H1 (cell line): ENCODE results near the gene FGF18. TPM values are rescaled to one million over a fixed set of nuclear protein-coding genes. Genes with fewer than 3 reads are reported as not detected.

Experiments used
- CTCF ChIA-PET: fragments of 300-600 bp; sonication (Branson Sonifier 250); formaldehyde crosslinking; loops from one replicate; lab custom pipeline; 2021; ENCODE audit not compliant: partially characterized antibody; lab: Charles Lee
- POLR2A ChIA-PET: fragments of 300-600 bp; sonication (Branson Sonifier 250); formaldehyde crosslinking; loops from one replicate; lab custom pipeline; 2021; ENCODE audit warnings: inconsistent platforms; ENCODE audit not compliant: partially characterized antibody; lab: Charles Lee
- DNase-seq, 2 experiments: peaks; one replicate each; pipeline versions ENCODE4 v3.0.0 to v3.0.0-alpha.2; 2010 to 2022; ENCODE audit warnings: low spot score in 2 of 2, low read depth in 1 of 2, mixed read lengths in 1 of 2
- FAIRE-seq: peaks from 2 replicates; lab custom pipeline; 2011; peaks lifted over from hg19 to GRCh38; lab: Jason Lieb, UNC
- H2AFZ ChIP-seq: 2 replicates; pipeline ENCODE4 v1.8.1; 2012; ENCODE audit warnings: low read length, inconsistent platforms
- H2AK5ac ChIP-seq: 2 replicates; pipeline ENCODE4 v1.6.1; 2013; ENCODE audit warnings: low read depth, low read length
- H2BK120ac ChIP-seq: replicated peaks from 2 replicates; pipeline ENCODE3; 2013; ENCODE audit warnings: low read depth, low read length, inconsistent platforms
- H2BK12ac ChIP-seq: 2 replicates; pipeline ENCODE4 v1.6.1; 2013; ENCODE audit warnings: low read depth, low read length
- H2BK15ac ChIP-seq: 2 replicates; pipeline ENCODE4 v1.6.1; 2013; ENCODE audit warnings: low read length
- H2BK20ac ChIP-seq: 2 replicates; pipeline ENCODE4 v1.6.1; 2013; ENCODE audit warnings: low read length
- H2BK5ac ChIP-seq: 2 replicates; pipeline ENCODE4 v1.6.1; 2013; ENCODE audit warnings: low read depth, low read length
- H3K14ac ChIP-seq: 2 replicates; pipeline ENCODE4 v1.6.1; 2013; ENCODE audit warnings: inconsistent platforms; ENCODE audit not compliant: insufficient read length
- H3K18ac ChIP-seq: 2 replicates; pipeline ENCODE4 v1.6.1; 2013; ENCODE audit warnings: low read length; ENCODE audit errors: extremely low read depth
- H3K23ac ChIP-seq: 2 replicates; pipeline ENCODE4 v1.6.1; 2013; ENCODE audit warnings: inconsistent platforms; ENCODE audit not compliant: insufficient read length
- H3K23me2 ChIP-seq: 2 replicates; pipeline ENCODE4 v1.6.1; 2013; ENCODE audit warnings: low read depth, low read length
- H3K27ac ChIP-seq: 2 replicates; pipeline ENCODE4 v1.6.1; 2011; ENCODE audit warnings: low read depth, low read length, inconsistent platforms
- H3K27me3 ChIP-seq, 4 experiments: replicated peaks in 1 of 4; 1 replicate in 1 of 4; 2 replicates in 3 of 4; pipeline versions ENCODE4 v1.6.1 to v1.8.1; 2011 to 2013; ENCODE audit warnings: low read length in 3 of 4, mild to moderate bottlenecking in 3 of 4, inconsistent platforms in 2 of 4, mixed read lengths in 2 of 4, moderate library complexity in 1 of 4; ENCODE audit not compliant: control insufficient read depth in 3 of 4, insufficient read depth in 3 of 4; ENCODE audit errors: extremely low read depth in 1 of 4
- H3K36me3 ChIP-seq, 4 experiments: 2 replicates each; pipeline versions ENCODE4 v1.6.1 to v1.8.1; 2011 to 2013; ENCODE audit warnings: mild to moderate bottlenecking in 4 of 4, low read length in 3 of 4, moderate library complexity in 2 of 4, control low read depth in 1 of 4, inconsistent platforms in 1 of 4; ENCODE audit not compliant: insufficient read depth in 4 of 4, control insufficient read depth in 2 of 4
- H3K4ac ChIP-seq: replicated peaks from 2 replicates; pipeline ENCODE3; 2013; ENCODE audit warnings: low read length, low read depth, mixed read lengths, inconsistent platforms; ENCODE audit not compliant: insufficient read length
- H3K4me1 ChIP-seq, 4 experiments: replicated peaks in 1 of 4; 1 replicate in 1 of 4; 2 replicates in 3 of 4; pipeline versions ENCODE4 v1.6.1 to v1.8.1; 2011 to 2013; ENCODE audit warnings: low read length in 3 of 4, inconsistent platforms in 2 of 4, mixed read lengths in 1 of 4; ENCODE audit not compliant: insufficient read depth in 4 of 4, control insufficient read depth in 3 of 4
- H3K4me2 ChIP-seq, 2 experiments: 2 replicates each; pipeline versions ENCODE4 v1.6.1 to v1.8.1; 2011 to 2013; ENCODE audit warnings: low read depth in 2 of 2, low read length in 2 of 2, control low read depth in 1 of 2, inconsistent platforms in 1 of 2, mild to moderate bottlenecking in 1 of 2; ENCODE audit not compliant: insufficient read depth in 1 of 2
- H3K4me3 ChIP-seq, 4 experiments: fragments of 200-600, 300-600 bp in 1 of 4; sonication (generic), shearing (Covaris generic), sonication (Bioruptor Twin) in 1 of 4; 2 replicates each; pipeline versions ENCODE4 v1.5.1 to v1.8.1; 2011 to 2016; ENCODE audit warnings: low read length in 4 of 4, low read depth in 3 of 4, control low read depth in 2 of 4, inconsistent platforms in 2 of 4, mild to moderate bottlenecking in 2 of 4, mixed read lengths in 1 of 4, moderate library complexity in 1 of 4; ENCODE audit not compliant: insufficient read depth in 2 of 4; ENCODE audit errors: extremely low read depth in 1 of 4
- H3K56ac ChIP-seq: replicated peaks from 2 replicates; pipeline ENCODE3; 2013; ENCODE audit warnings: low read depth, mild to moderate bottlenecking, mixed read lengths, low read length, inconsistent platforms; ENCODE audit not compliant: insufficient read length
- H3K79me1 ChIP-seq: 2 replicates; pipeline ENCODE4 v1.6.1; 2013; ENCODE audit warnings: low read depth, low read length, control low read depth
- H3K79me2 ChIP-seq, 2 experiments: 2 replicates each; pipeline versions ENCODE4 v1.6.1 to v1.8.1; 2012 to 2013; ENCODE audit warnings: low read length in 2 of 2, mild to moderate bottlenecking in 2 of 2, inconsistent platforms in 1 of 2; ENCODE audit not compliant: insufficient read depth in 2 of 2, control insufficient read depth in 1 of 2
- H3K9ac ChIP-seq, 4 experiments: replicated peaks in 1 of 4; 1 replicate in 1 of 4; 2 replicates in 3 of 4; pipeline versions ENCODE4 v1.6.1 to v1.8.1; 2011 to 2013; ENCODE audit warnings: low read depth in 3 of 4, low read length in 3 of 4, control low read depth in 2 of 4, mild to moderate bottlenecking in 2 of 4, moderate library complexity in 2 of 4, inconsistent platforms in 1 of 4; ENCODE audit errors: extremely low read depth in 1 of 4
- H3K9me3 ChIP-seq, 2 experiments: 2 replicates each; pipeline versions ENCODE4 v1.6.1 to v1.8.1; 2012 to 2013; ENCODE audit warnings: mild to moderate bottlenecking in 2 of 2, moderate library complexity in 2 of 2, control low read depth in 1 of 2, inconsistent platforms in 1 of 2, low read depth in 1 of 2, low read length in 1 of 2, mixed read lengths in 1 of 2; ENCODE audit not compliant: insufficient read depth in 2 of 2
- H4K20me1 ChIP-seq, 2 experiments: replicated peaks in 1 of 2; 2 replicates each; pipeline versions ENCODE3 to v1.8.1; 2011 to 2013; ENCODE audit warnings: inconsistent platforms in 2 of 2, low read length in 2 of 2, mild to moderate bottlenecking in 1 of 2; ENCODE audit not compliant: insufficient read depth in 2 of 2, control insufficient read depth in 1 of 2
- H4K5ac ChIP-seq: 2 replicates; pipeline ENCODE4 v1.6.1; 2013; ENCODE audit warnings: low read length, low read depth, mixed read lengths, inconsistent platforms; ENCODE audit not compliant: insufficient read length
- H4K8ac ChIP-seq: 2 replicates; pipeline ENCODE4 v1.8.0; 2013; ENCODE audit warnings: mild to moderate bottlenecking, moderate library complexity, low read length, inconsistent platforms; ENCODE audit not compliant: insufficient read depth; ENCODE audit errors: extremely low read depth
- H4K91ac ChIP-seq: replicated peaks from 2 replicates; pipeline ENCODE3; 2013; ENCODE audit warnings: low read length, mixed read lengths, inconsistent platforms; ENCODE audit not compliant: insufficient read length
- RFX5 ChIP-seq: IDR thresholded peaks from 2 replicates; pipeline ENCODE4 v1.6.1; 2011; ENCODE audit warnings: low read depth, low read length, improper control_type of control experiment, borderline replicate concordance
- WGBS, 2 experiments: shearing (Covaris generic) in 1 of 2; methylation state at CpG; one replicate each; pipeline versions ENCODE4 v1.1.6 to v1.1.7; 2013 to 2015; ENCODE audit warnings: low lambda C conversion rate in 2 of 2, mixed read lengths in 2 of 2, inconsistent platforms in 1 of 2, low coverage in 1 of 2, missing lambda C conversion rate in 1 of 2; ENCODE audit not compliant: insufficient replicate concordance in 2 of 2, insufficient coverage in 1 of 2, insufficient read length in 1 of 2; ENCODE audit errors: extremely low coverage in 1 of 2, missing lambda C conversion rate in 1 of 2; 5-methylcytosine and 5-hydroxymethylcytosine counted together
- polyA plus RNA-seq, 7 experiments: library from polyadenylated mRNA; depleted of rRNA in 3 of 7; stranded (reverse) in 5 of 7; unstranded in 2 of 7; fragments of >200 nt in 5 of 7; fragments of 200-250 nt in 2 of 7; gene quantifications; 1 replicate in 5 of 7; 2 replicates in 1 of 7; 4 replicates in 1 of 7; pipeline versions ENCODE4 v1.2.1 to v1.2.3, GENCODE V29; 2011 to 2013; ENCODE audit warnings: missing spikeins in 2 of 7, mixed read lengths in 2 of 7
- total RNA-seq: library from RNA; stranded (reverse); fragmentation: NEBNext Ultra II Directional; extraction: Animal tissue kit (Norgen Biotek cat#: 25700); gene quantifications from 2 replicates; pipeline ENCODE4 v1.2.1, GENCODE V29; 2021

Gene FGF18
- total and polyA plus RNA-seq, 2 of the 8 experiments (the other 6 are each of a cell fraction or from before 2014, with no cell fraction given), result 0.54 to 1.3 TPM

DNA sequence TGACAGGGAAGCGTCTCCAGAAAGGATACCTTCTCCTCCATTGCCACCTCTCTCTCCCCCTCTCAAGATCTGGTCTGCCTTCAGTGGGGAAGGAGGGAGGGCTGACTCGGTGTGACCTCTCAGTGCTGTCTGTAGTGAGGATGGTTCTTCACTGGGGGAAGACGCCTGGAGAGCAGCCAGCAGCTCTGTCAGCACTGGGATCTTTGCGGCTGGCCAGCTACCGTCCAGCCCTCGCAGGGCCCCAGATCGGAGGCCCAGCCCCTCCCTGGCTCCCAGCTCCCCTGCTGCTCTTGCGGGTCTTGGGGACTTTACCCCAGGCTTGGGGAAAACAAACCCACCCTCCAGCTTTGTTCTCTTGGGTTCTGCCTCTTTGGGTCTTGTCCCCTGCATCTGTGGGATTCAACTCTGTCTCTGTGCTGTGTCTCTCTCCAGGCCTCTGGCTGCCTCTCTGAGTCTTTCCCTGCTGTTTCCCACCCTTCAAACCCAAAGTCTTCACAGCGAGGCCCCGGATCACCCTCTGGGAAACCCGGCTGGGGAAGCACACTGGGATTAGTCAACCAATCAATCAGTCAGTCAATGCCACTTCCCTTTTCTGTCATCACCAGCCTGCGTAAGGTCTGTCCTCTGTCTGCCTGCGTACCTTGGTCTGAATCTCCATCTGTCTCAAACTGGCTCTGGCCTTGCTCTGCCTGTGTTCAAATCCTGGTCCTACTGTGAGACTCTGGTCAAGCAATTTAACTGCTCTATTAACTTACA lies 23.0 kb downstream of the FGF18 start:
- H3K27me3 ChIP-seq, result no peaks in the 10 kb centered on the region
- no peak overlapping the region for H2BK20ac ChIP-seq
- 82% methylated on average over 13 of the region's 13 CpGs; no CpG with 5 or more reads in 1 of the 2 experiments for WGBS, 2 experiments
- H3K27ac ChIP-seq, result no peak overlapping the region
- FAIRE-seq (no peak), DNase-seq (no peak)
- H3K4ac ChIP-seq, result no peak overlapping the region
- ChIA-PET POLR2A (interaction anchor here (1.8 to 2.6 kb wide), 2 partner anchors 24 to 28 kb away, joined by 4 to 7 read pairs; partner anchors contain the start of gene FGF18), CTCF (interaction anchor here (1.1 to 2.6 kb wide), 7 partner anchors 9 to 617 kb away, joined by 3 to 9 read pairs (median 5); partner anchors contain the start of gene FGF18)
- 0 out of 2 replicates have a peak overlapping the region, but pooled peaks have one; percentile 60 for H2BK12ac ChIP-seq
- no peaks in the 10 kb centered on the region for H3K36me3 ChIP-seq
- H4K5ac ChIP-seq, result no peak overlapping the region
- no peak overlapping the region for H3K4me3 ChIP-seq
- no peak overlapping the region for H2BK120ac ChIP-seq
- H3K18ac ChIP-seq, result no peak overlapping the region
- no peak overlapping the region for H3K4me2 ChIP-seq
- peaks cover 0 to 2% of the 10 kb centered on the region in 2 experiments for H4K20me1 ChIP-seq
- H3K79me2 ChIP-seq, result no peaks in the 10 kb centered on the region
- H4K8ac ChIP-seq, result no peak overlapping the region
- no peaks in the 10 kb centered on the region for H3K23me2 ChIP-seq
- no peak overlapping the region for H2AFZ ChIP-seq
- H3K14ac ChIP-seq, result no peak overlapping the region
- no peak overlapping the region for H2AK5ac ChIP-seq
- no peaks in the 10 kb centered on the region for H3K9me3 ChIP-seq
- H4K91ac ChIP-seq, result no peak overlapping the region
- peaks cover 0 to 25% (median 14%) of the 10 kb centered on the region in 4 experiments; a peak in 6 of 7 replicates for H3K4me1 ChIP-seq
- H3K9ac ChIP-seq, result no peak overlapping the region
- no peak overlapping the region; the same call in 1 of the 2 replicates for H2BK5ac ChIP-seq
- H3K79me1 ChIP-seq, result no peaks in the 10 kb centered on the region
- no peak overlapping the region for H2BK15ac ChIP-seq
- H3K23ac ChIP-seq, result no peak overlapping the region
- no peak overlapping the region for H3K56ac ChIP-seq
- no peak for TF ChIP-seq RFX5
